Measurements from ENCODE around the gene TIMP4. TPM values are rescaled to one million over a fixed set of nuclear protein-coding genes. Genes with fewer than 3 reads are reported as not detected.
A peak's percentile ranks its signal among the peaks of the same experiment; 100 is the strongest.

Gene TIMP4
- total RNA-seq, 2 donors from 2014 or later, result 29.1 to 31.1 TPM

DNA sequence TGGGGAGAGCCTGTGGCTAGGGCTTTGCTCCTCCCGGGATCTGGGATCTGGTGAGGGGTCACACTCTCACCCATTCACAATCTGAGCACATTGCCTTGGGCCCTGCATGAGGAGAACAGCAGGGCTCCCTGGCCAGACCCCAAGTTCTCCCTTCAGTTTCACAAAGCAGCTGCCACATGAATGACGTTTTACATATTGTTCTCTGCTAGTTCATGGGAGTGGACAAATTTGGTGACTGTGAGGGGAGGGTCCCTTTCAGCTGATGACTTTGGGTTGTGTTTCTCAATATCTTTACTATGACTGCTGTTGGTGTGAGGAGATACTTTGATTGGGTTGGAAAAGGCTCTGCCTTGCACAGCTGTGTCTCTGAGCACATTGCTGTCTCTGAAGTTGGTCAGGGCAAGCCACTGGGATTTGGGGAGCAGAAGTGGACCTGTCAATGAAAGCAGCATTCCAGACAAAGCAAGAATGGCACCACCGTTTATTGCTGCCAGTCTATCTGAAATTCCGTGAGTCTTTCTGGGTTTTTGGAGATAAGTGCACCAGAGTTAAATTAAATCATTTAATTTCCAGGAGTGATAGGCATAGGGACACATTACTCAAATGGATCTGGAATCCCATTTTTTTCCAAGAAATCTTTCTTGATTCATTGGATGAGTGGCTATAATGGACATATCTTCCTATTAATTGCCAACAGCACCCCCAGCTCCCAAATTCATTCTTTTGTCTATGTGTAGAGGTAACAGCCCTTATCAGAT, 10.3 kb downstream of the TIMP4 start:
- peak; percentile 85 for DNase-seq (ENCODE audit: low spot score)
- peaks cover 0 to 47% of the 10 kb centered on the region in 2 donors for H3K4me1 ChIP-seq
- no peaks in the 10 kb centered on the region for H3K27me3 ChIP-seq
- H3K4me3 ChIP-seq, result peak overlapping the region; percentile 12 to 16
- H3K9me3 ChIP-seq, result no peaks in the 10 kb centered on the region
- peak overlapping the region; percentile 72 to 76 for H3K27ac ChIP-seq
- TF ChIP-seq, protein P1, sequence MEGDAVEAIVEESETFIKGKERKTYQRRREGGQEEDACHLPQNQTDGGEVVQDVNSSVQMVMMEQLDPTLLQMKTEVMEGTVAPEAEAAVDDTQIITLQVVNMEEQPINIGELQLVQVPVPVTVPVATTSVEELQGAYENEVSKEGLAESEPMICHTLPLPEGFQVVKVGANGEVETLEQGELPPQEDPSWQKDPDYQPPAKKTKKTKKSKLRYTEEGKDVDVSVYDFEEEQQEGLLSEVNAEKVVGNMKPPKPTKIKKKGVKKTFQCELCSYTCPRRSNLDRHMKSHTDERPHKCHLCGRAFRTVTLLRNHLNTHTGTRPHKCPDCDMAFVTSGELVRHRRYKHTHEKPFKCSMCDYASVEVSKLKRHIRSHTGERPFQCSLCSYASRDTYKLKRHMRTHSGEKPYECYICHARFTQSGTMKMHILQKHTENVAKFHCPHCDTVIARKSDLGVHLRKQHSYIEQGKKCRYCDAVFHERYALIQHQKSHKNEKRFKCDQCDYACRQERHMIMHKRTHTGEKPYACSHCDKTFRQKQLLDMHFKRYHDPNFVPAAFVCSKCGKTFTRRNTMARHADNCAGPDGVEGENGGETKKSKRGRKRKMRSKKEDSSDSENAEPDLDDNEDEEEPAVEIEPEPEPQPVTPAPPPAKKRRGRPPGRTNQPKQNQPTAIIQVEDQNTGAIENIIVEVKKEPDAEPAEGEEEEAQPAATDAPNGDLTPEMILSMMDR (IDR thresholded peaks at IDR 0.05), result no peak
- peaks cover 12% of the 10 kb centered on the region for H3K36me3 ChIP-seq

DNA sequence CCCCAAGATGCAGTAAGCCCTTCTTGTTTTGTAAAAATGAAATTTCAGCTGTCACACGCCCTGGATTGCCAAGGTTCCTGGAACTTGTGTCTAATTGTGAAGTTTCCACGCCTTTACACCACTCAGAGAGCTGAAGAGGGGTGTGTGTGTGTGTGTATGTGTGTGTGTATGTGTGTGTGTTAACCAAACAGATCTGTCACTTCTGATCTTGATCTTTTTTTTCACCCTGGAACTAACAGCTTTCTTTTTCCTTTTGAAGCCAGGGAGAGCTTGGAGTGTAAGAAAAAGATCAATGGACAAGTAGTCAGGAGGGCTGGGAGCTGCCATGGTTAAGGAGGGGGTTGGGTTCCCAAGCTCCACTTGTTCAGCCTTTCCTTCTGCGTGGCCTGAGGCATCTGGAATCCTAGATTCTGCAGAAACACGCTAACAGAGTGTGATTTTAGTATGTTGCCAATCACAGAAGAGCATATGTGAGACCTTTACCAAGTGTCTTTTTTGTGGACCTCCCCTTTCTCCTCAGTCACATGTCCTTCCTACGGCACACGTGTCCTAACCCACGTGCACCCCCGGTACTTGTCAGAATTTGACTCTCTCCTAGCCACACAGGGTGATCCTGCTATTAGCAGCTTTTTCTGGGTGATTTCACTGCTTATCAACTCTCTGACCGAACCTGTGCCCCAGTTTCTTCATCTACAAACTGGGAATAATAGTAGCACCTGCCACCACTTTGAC, 11.5 kb downstream of the TIMP4 start:
- Histone ChIP-seq H3K9me3 (no peaks in the 10 kb centered on the region), H3K36me3 (peaks cover under 1% of the 10 kb centered on the region), H3K4me1 (peaks cover 0 to 58% of the 10 kb centered on the region in 2 donors), H3K27me3 (no peaks in the 10 kb centered on the region), H3K4me3 (no peak overlapping the region), H3K27ac (peak overlapping the region; percentile 72 to 76)
- TF ChIP-seq, protein P1 (IDR thresholded peaks at IDR 0.05), result no peak
- no peak for DNase-seq (ENCODE audit: low spot score)

DNA sequence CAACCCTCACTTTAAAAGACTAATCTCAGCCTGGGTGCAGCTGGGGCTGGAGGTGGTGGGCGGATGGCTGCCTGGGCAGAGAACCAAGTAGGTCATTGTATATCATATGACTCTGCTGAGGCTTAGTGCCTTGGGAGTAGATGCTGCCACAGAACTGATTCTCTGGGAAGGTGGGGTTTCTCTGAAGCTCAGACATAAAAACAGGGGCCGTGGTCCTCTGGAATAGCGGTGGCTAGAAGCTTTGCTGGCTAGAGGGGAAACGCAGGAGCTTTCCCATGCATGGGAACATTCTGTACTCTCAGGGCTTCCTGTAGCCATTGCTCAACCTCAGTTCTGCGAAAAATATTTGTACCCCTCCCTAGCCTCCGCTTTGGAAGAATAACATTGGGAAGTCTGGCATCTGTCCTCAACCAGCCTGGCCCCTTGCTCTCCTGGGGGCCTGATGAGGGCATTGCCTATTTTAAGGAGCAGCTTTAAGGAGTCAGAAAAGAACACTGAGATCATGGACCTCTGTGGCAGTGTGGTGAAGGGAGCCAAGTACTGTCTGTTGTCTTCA, 14.7 kb downstream of the TIMP4 start:
- H3K4me3 ChIP-seq, result no peak overlapping the region
- H3K27me3 ChIP-seq, result no peaks in the 10 kb centered on the region
- H3K27ac ChIP-seq, result peak overlapping the region; percentile 86 to 92
- H3K9me3 ChIP-seq, result no peaks in the 10 kb centered on the region
- peaks cover 0 to 71% of the 10 kb centered on the region in 2 donors for H3K4me1 ChIP-seq
- TF ChIP-seq, protein P1 (IDR thresholded peaks at IDR 0.05), result no peak
- DNase-seq (ENCODE audit: low spot score), result peak; percentile 95
- no peaks in the 10 kb centered on the region for H3K36me3 ChIP-seq

DNA sequence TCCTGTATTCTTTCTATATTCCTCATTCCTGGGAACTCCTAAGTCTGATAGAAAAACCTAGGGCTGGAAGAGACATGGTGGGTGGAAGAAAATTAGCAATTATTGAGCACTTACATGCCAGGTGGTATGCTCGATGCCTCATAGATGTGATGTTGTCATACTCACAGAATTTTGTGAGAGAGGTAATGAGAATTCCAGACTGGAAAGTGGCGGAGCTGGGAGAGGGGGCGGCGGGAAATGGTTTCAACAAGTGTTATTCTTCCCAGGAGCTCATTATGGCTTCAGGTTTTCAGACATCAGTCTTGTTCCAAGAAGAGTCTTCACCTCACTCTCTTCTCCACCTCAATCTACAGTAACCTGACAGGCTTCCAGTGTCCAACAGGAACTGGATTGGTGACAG, 16.2 kb downstream of the TIMP4 start:
- H3K36me3 ChIP-seq, result no peaks in the 10 kb centered on the region
- TF ChIP-seq, protein P1 (IDR thresholded peaks at IDR 0.05), result no peak
- no peak for DNase-seq (ENCODE audit: low spot score)
- H3K27me3 ChIP-seq, result no peaks in the 10 kb centered on the region
- H3K27ac ChIP-seq, result peak overlapping the region; percentile 86 to 92
- H3K9me3 ChIP-seq, result no peaks in the 10 kb centered on the region
- H3K4me1 ChIP-seq, result peaks cover 0 to 72% of the 10 kb centered on the region in 2 donors
- H3K4me3 ChIP-seq, result no peak overlapping the region

DNA sequence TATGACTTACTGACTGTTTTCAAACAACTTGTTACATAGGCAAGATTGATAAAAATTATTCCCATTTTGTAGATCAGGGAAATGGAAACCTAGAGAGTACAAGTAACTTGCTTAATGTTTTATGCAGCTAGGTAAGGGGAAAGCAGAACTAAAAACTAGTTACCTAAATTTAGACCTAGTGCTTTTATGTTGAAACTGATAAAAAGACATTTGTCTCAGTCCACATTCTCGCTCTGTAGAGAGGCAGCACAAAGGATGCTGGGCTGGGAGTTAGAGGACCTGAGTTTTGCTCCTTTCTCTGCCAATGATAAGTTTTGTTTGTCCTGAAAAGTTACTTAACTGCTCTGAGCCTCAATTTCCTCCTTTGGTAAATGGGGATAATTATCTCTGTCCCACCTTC, 17.4 kb downstream of the TIMP4 start:
- TF ChIP-seq, protein P1 (IDR thresholded peaks at IDR 0.05), result no peak

More for the DNA sequence above, 17.4 kb downstream of the TIMP4 start:
- H3K4me1 ChIP-seq, result peaks cover 0 to 68% of the 10 kb centered on the region in 2 donors
- H3K9me3 ChIP-seq, result no peaks in the 10 kb centered on the region
- H3K4me3 ChIP-seq, result no peak overlapping the region
- no peak for DNase-seq (ENCODE audit: low spot score)
- no peaks in the 10 kb centered on the region for H3K36me3 ChIP-seq
- peak overlapping the region in 1 of 2 donors; percentile 33 for H3K27ac ChIP-seq
- no peaks in the 10 kb centered on the region for H3K27me3 ChIP-seq
